Measurements from ENCODE around the gene CHMP1A. TPM values are rescaled to one million over a fixed set of nuclear protein-coding genes. Genes with fewer than 3 reads are reported as not detected.

Gene CHMP1A
- total RNA-seq, 1 experiment from 2014 or later, result 159 TPM

GRCh38 chr16:89669755-89670154, 12.2 kb upstream of the CHMP1A start:
- H3K36me3 ChIP-seq (ENCODE audit: control insufficient read depth, insufficient read depth, low read length), result no peaks in the 10 kb centered on the region
- H3K4me3 Mint-ChIP-seq (ENCODE audit: unreplicated experiment), result no peak overlapping the region
- H3K9me3 ChIP-seq, result peaks cover 14% of the 10 kb centered on the region
- H3K27me3 ChIP-seq (replicated peaks; ENCODE audit: control insufficient read depth, insufficient read depth, low read length), result no peaks in the 10 kb centered on the region
- BruUV-seq (replicated peaks), result no TSS peak
- no peaks in the 10 kb centered on the region for H3K4me1 ChIP-seq
- DNase-seq, result no peak
- no peak overlapping the region for H3K27ac Mint-ChIP-seq (ENCODE audit: unreplicated experiment)
- intact Hi-C loops (cut with micrococcal nuclease; ENCODE audit: unreplicated experiment), result no loop called here
- H3K4me3 ChIP-seq (ENCODE audit: low read depth, low read length), result no peak overlapping the region
- POLR2A ChIA-PET, result no interaction called here
- peaks cover 16% of the 10 kb centered on the region for H3K9me3 Mint-ChIP-seq (ENCODE audit: unreplicated experiment)
- no peak for TF ChIP-seq CTCF (IDR thresholded peaks at IDR 0.05; ENCODE audit: insufficient read depth in 1 of 2, low read depth in 1 of 2, low read length in 1 of 2, severe bottlenecking in 1 of 2, unreplicated experiment in 1 of 2)
- CTCF ChIA-PET, result interaction anchor here (1.9 kb wide), 1 partner anchor 30 kb away, joined by 7 read pairs; no protein-coding TSS in a partner anchor
- no peaks in the 10 kb centered on the region for H3K27me3 Mint-ChIP-seq (ENCODE audit: insufficient read depth, unreplicated experiment)
- peaks cover 14% of the 10 kb centered on the region for H3K36me3 Mint-ChIP-seq (ENCODE audit: insufficient read depth, unreplicated experiment)
- no peaks in the 10 kb centered on the region for H3K4me1 Mint-ChIP-seq (ENCODE audit: low read depth, unreplicated experiment)

- Mint-ChIP-seq H3K9me3 (ENCODE audit: unreplicated experiment) (peaks cover 16% of the 10 kb centered on the region), H3K27ac (ENCODE audit: unreplicated experiment) (no peak overlapping the region), H3K4me3 (ENCODE audit: unreplicated experiment) (no peak overlapping the region), H3K36me3 (ENCODE audit: insufficient read depth, unreplicated experiment) (peaks cover 21% of the 10 kb centered on the region), H3K27me3 (ENCODE audit: insufficient read depth, unreplicated experiment) (no peaks in the 10 kb centered on the region), H3K4me1 (ENCODE audit: low read depth, unreplicated experiment) (no peaks in the 10 kb centered on the region)
- no peak overlapping the region for H3K4me3 ChIP-seq (ENCODE audit: low read depth, low read length)
- ChIA-PET CTCF (no interaction called here), POLR2A (no interaction called here)
- H3K36me3 ChIP-seq (ENCODE audit: control insufficient read depth, insufficient read depth, low read length), result no peaks in the 10 kb centered on the region
- TF ChIP-seq CTCF (IDR thresholded peaks at IDR 0.05; ENCODE audit: insufficient read depth in 1 of 2, low read depth in 1 of 2, low read length in 1 of 2, severe bottlenecking in 1 of 2, unreplicated experiment in 1 of 2), result no peak
- no peak for DNase-seq
- no peaks in the 10 kb centered on the region for H3K27me3 ChIP-seq (replicated peaks; ENCODE audit: control insufficient read depth, insufficient read depth, low read length)
- intact Hi-C loops (cut with micrococcal nuclease; ENCODE audit: unreplicated experiment), result no loop called here
- H3K4me1 ChIP-seq, result no peaks in the 10 kb centered on the region
- BruUV-seq (replicated peaks), result no TSS peak
- H3K9me3 ChIP-seq, result peaks cover 12% of the 10 kb centered on the region
Observed at GRCh38 chr16:89668790-89669158, 11.3 kb upstream of the CHMP1A start.

GRCh38 chr16:89667633-89668032, 10.1 kb upstream of the CHMP1A start:
- no peak for TF ChIP-seq CTCF (IDR thresholded peaks at IDR 0.05; ENCODE audit: insufficient read depth in 1 of 2, low read depth in 1 of 2, low read length in 1 of 2, severe bottlenecking in 1 of 2, unreplicated experiment in 1 of 2)
- DNase-seq, result no peak
- H3K4me3 Mint-ChIP-seq (ENCODE audit: unreplicated experiment), result no peak overlapping the region
- H3K9me3 ChIP-seq, result peaks cover 12% of the 10 kb centered on the region
- H3K36me3 ChIP-seq (ENCODE audit: control insufficient read depth, insufficient read depth, low read length), result no peaks in the 10 kb centered on the region; the same call in 1 of the 2 replicates
- H3K27me3 ChIP-seq (replicated peaks; ENCODE audit: control insufficient read depth, insufficient read depth, low read length), result no peaks in the 10 kb centered on the region
- POLR2A ChIA-PET, result no interaction called here
- no peaks in the 10 kb centered on the region for H3K4me1 Mint-ChIP-seq (ENCODE audit: low read depth, unreplicated experiment)
- intact Hi-C loops (cut with micrococcal nuclease; ENCODE audit: unreplicated experiment), result no loop called here
- no TSS peak for BruUV-seq (replicated peaks)
- peaks cover 16% of the 10 kb centered on the region for H3K9me3 Mint-ChIP-seq (ENCODE audit: unreplicated experiment)
- no peak overlapping the region for H3K27ac Mint-ChIP-seq (ENCODE audit: unreplicated experiment)
- H3K36me3 Mint-ChIP-seq (ENCODE audit: insufficient read depth, unreplicated experiment), result peaks cover 33% of the 10 kb centered on the region
- H3K4me3 ChIP-seq (ENCODE audit: low read depth, low read length), result no peak overlapping the region
- H3K4me1 ChIP-seq, result no peaks in the 10 kb centered on the region
- H3K27me3 Mint-ChIP-seq (ENCODE audit: insufficient read depth, unreplicated experiment), result no peaks in the 10 kb centered on the region
- CTCF ChIA-PET, result no interaction called here

Measured in Caco-2 (cell line).